ENCODE measurements around the gene UNC93B1.

GRCh38 chr11:68048681-68049508 lies 45.0 kb upstream of the UNC93B1 start:
- TF ChIP-seq CTCF (conservative IDR thresholded peaks at IDR 0.05; ENCODE audit: low read length) (no peak), EZH2phosphoT487 (IDR thresholded peaks at IDR 0.05; ENCODE audit: borderline replicate concordance, low read depth, low read length) (no peak)
